ENCODE results near the gene TAF1A.

The TAF1A gene

GRCh38 chr1:222600281-222600680 is 10.5 kb upstream of the TAF1A start:
- no peak for DNase-seq

GRCh38 chr1:222596696-222597095 is 7.0 kb upstream of the TAF1A start:
- no peak for DNase-seq

GRCh38 chr1:222594789-222595188 is 5.1 kb upstream of the TAF1A start:
- DNase-seq: no peak

GRCh38 chr1:222592171-222592570 is 2.4 kb upstream of the TAF1A start:
- DNase-seq: no peak

GRCh38 chr1:222588135-222588534 is 1.6 kb downstream of the TAF1A start:
- DNase-seq: no peak

GRCh38 chr1:222586842-222587241 is 2.9 kb downstream of the TAF1A start:
- no peak for DNase-seq

GRCh38 chr1:222583079-222583478 is 6.7 kb downstream of the TAF1A start:
- no peak for DNase-seq

- no peak for DNase-seq
These were observed 7.5 kb downstream of the TAF1A start for GRCh38 chr1:222582099-222582774.

- DNase-seq: no peak
These were observed 10.4 kb downstream of the TAF1A start for GRCh38 chr1:222579316-222579715.

- no peak for DNase-seq
These were observed 18.9 kb downstream of the TAF1A start for GRCh38 chr1:222570837-222571236.

- no peak for DNase-seq
These were observed 28.1 kb downstream of the TAF1A start for GRCh38 chr1:222561656-222562055.

- DNase-seq: no peak
These were observed 32.2 kb downstream of the TAF1A start for GRCh38 chr1:222557574-222557973.

- no peak for DNase-seq
These were observed 32.6 kb downstream of the TAF1A start for GRCh38 chr1:222557148-222557547.

GRCh38 chr1:222555992-222556615 is 33.6 kb downstream of the TAF1A start:
- DNase-seq: no peak

- DNase-seq: no peak
These were observed 35.6 kb downstream of the TAF1A start for GRCh38 chr1:222554177-222554576.

GRCh38 chr1:222552882-222553281 is 36.9 kb downstream of the TAF1A start:
- no peak for DNase-seq

GRCh38 chr1:222547944-222548671 is 41.6 kb downstream of the TAF1A start, which contains the start of gene HHIPL2:
Gene HHIPL2, minus strand, starts transcription at chr1:222548104. Its CDS starts 60 bp downstream, at chr1:222548044.
- DNase-seq: peak; percentile 5

GRCh38 chr1:222547260-222547614 is 42.5 kb downstream of the TAF1A start:
- peak; percentile 8 for DNase-seq

- peak; percentile 33 for DNase-seq
These were observed 43.0 kb downstream of the TAF1A start for GRCh38 chr1:222546548-222547259.

GRCh38 chr1:222546091-222546490 is 43.6 kb downstream of the TAF1A start:
- DNase-seq: no peak

GRCh38 chr1:222543817-222544216 is 45.9 kb downstream of the TAF1A start:
- no peak for DNase-seq

- no peak for DNase-seq
These were observed 49.1 kb downstream of the TAF1A start for GRCh38 chr1:222540598-222540995.

Data from right kidney (tissue), 1 donor.